Common myeloid progenitor, CD34-positive (primary cell): ENCODE data around the gene AGBL1.

Experiments used
- CTCF ChIA-PET: fragments of 350-600 bp; sonication (Branson Sonifier 250); formaldehyde crosslinking; loops from one replicate; lab custom pipeline; 2021; ENCODE audit warnings: antibody characterized with exemption; lab: Charles Lee
- POLR2A ChIA-PET: fragments of 350-600 bp; sonication (Branson Sonifier 250); formaldehyde crosslinking; loops from one replicate; lab custom pipeline; 2021; ENCODE audit warnings: antibody characterized with exemption; lab: Charles Lee
- DNase-seq, 3 donors: peaks; one replicate each; pipeline versions ENCODE4 v3.0.0 to v3.0.0-alpha.2; 2013
- H3K27ac ChIP-seq, 2 experiments: 1 replicate in 1 of 2; 2 replicates in 1 of 2; pipeline ENCODE4 v1.7.0; 2013; ENCODE audit warnings: inconsistent platforms in 2 of 2, low read length in 2 of 2, mild to moderate bottlenecking in 2 of 2, low read depth in 1 of 2, moderate library complexity in 1 of 2; ENCODE audit not compliant: severe bottlenecking in 2 of 2, insufficient read depth in 1 of 2, poor library complexity in 1 of 2
- H3K27me3 ChIP-seq, 5 experiments: replicated peaks in 2 of 5; 1 replicate in 3 of 5; 2 replicates in 2 of 5; pipeline versions ENCODE4 v1.6.1 to v1.7.0; 2013; ENCODE audit warnings: low read length in 4 of 5, mild to moderate bottlenecking in 2 of 5, moderate library complexity in 2 of 5, inconsistent platforms in 1 of 5; ENCODE audit not compliant: insufficient read depth in 5 of 5, control insufficient read depth in 4 of 5
- H3K36me3 ChIP-seq, 4 experiments: 1 replicate in 2 of 4; 2 replicates in 2 of 4; pipeline versions ENCODE4 v1.6.1 to v1.7.0; 2013; ENCODE audit warnings: low read length in 3 of 4, control low read depth in 1 of 4, mild to moderate bottlenecking in 1 of 4; ENCODE audit not compliant: control insufficient read depth in 4 of 4, insufficient read depth in 4 of 4
- H3K4me1 ChIP-seq, 4 experiments: 1 replicate in 3 of 4; 2 replicates in 1 of 4; pipeline versions ENCODE4 v1.6.1 to v1.7.1; 2013; ENCODE audit warnings: low read length in 3 of 4, mild to moderate bottlenecking in 3 of 4, control low read depth in 1 of 4, inconsistent platforms in 1 of 4, moderate library complexity in 1 of 4; ENCODE audit not compliant: control insufficient read depth in 4 of 4, insufficient read depth in 4 of 4; ENCODE audit errors: control extremely low read depth in 1 of 4
- H3K4me3 ChIP-seq, 7 experiments: 1 replicate in 4 of 7; 2 replicates in 3 of 7; pipeline versions ENCODE4 v1.5.1 to v1.7.0; 2013; ENCODE audit warnings: mild to moderate bottlenecking in 7 of 7, low read length in 6 of 7, moderate library complexity in 6 of 7, inconsistent platforms in 2 of 7, low read depth in 2 of 7, control low read depth in 1 of 7; ENCODE audit not compliant: insufficient read depth in 4 of 7, control insufficient read depth in 1 of 7; ENCODE audit errors: extremely low read depth in 1 of 7
- H3K9me3 ChIP-seq, 5 experiments: 1 replicate in 4 of 5; 2 replicates in 1 of 5; pipeline versions ENCODE4 v1.6.1 to v1.7.1; 2013; ENCODE audit warnings: low read length in 4 of 5, mild to moderate bottlenecking in 2 of 5, inconsistent platforms in 1 of 5, low read depth in 1 of 5, moderate library complexity in 1 of 5; ENCODE audit not compliant: control insufficient read depth in 4 of 5, insufficient read depth in 2 of 5; ENCODE audit errors: control extremely low read depth in 1 of 5
- WGBS: methylation state at CpG from one replicate; pipeline ENCODE4 v1.1.5; 2013; ENCODE audit not compliant: insufficient coverage; 5-methylcytosine and 5-hydroxymethylcytosine counted together

The AGBL1 gene

GRCh38 chr15:86284635-86285034, 205.0 kb downstream of the AGBL1 start:
- H3K4me3 ChIP-seq = no peak overlapping the region
- H3K27me3 ChIP-seq = no peaks in the 10 kb centered on the region
- CTCF ChIA-PET = no interaction called here
- POLR2A ChIA-PET = no interaction called here
- H3K4me1 ChIP-seq = no peaks in the 10 kb centered on the region
- no peaks in the 10 kb centered on the region for H3K36me3 ChIP-seq
- H3K27ac ChIP-seq = no peak overlapping the region
- no peak for DNase-seq
- H3K9me3 ChIP-seq = no peaks in the 10 kb centered on the region

- Histone ChIP-seq H3K27me3 (no peaks in the 10 kb centered on the region), H3K4me3 (no peak overlapping the region), H3K9me3 (no peaks in the 10 kb centered on the region), H3K27ac (no peak overlapping the region), H3K4me1 (no peaks in the 10 kb centered on the region), H3K36me3 (no peaks in the 10 kb centered on the region)
- POLR2A ChIA-PET = no interaction called here
- no CpG with 5 or more reads among the region's 1 CpG for WGBS
- no peak for DNase-seq
- CTCF ChIA-PET = no interaction called here
These were observed 215.8 kb downstream of the AGBL1 start for GRCh38 chr15:86295511-86295910.

- POLR2A ChIA-PET = no interaction called here
- Histone ChIP-seq H3K27ac (no peak overlapping the region), H3K9me3 (no peaks in the 10 kb centered on the region), H3K36me3 (no peaks in the 10 kb centered on the region), H3K27me3 (no peaks in the 10 kb centered on the region), H3K4me1 (no peaks in the 10 kb centered on the region), H3K4me3 (no peak overlapping the region)
- 86% methylated on average over 1 of the region's 2 CpGs for WGBS
- no peak for DNase-seq
- CTCF ChIA-PET = no interaction called here
These were observed 217.1 kb downstream of the AGBL1 start for GRCh38 chr15:86296769-86297168.

GRCh38 chr15:86300390-86301125, 220.9 kb downstream of the AGBL1 start:
- Histone ChIP-seq H3K27ac (no peak overlapping the region), H3K4me3 (no peak overlapping the region), H3K36me3 (no peaks in the 10 kb centered on the region), H3K27me3 (no peaks in the 10 kb centered on the region), H3K9me3 (no peaks in the 10 kb centered on the region), H3K4me1 (no peaks in the 10 kb centered on the region)
- ChIA-PET CTCF (no interaction called here), POLR2A (no interaction called here)
- WGBS = 17% methylated on average over 1 of the region's 4 CpGs
- DNase-seq = no peak

- no peak for DNase-seq
- POLR2A ChIA-PET = no interaction called here
- Histone ChIP-seq H3K4me3 (no peak overlapping the region), H3K27me3 (peaks cover 0 to 2% (median 0%) of the 10 kb centered on the region in 5 experiments), H3K4me1 (no peaks in the 10 kb centered on the region), H3K9me3 (no peaks in the 10 kb centered on the region), H3K36me3 (no peaks in the 10 kb centered on the region), H3K27ac (no peak overlapping the region)
- CTCF ChIA-PET = no interaction called here
- WGBS = 86% methylated on average over 8 of the region's 9 CpGs
These were observed 232.1 kb downstream of the AGBL1 start for GRCh38 chr15:86311568-86312280.

- no peak overlapping the region for H3K4me3 ChIP-seq
These were observed 232.8 kb downstream of the AGBL1 start for GRCh38 chr15:86312486-86312885.

GRCh38 chr15:86316216-86316615, 236.5 kb downstream of the AGBL1 start:
- Histone ChIP-seq H3K27me3 (peaks cover 0 to 2% (median 0%) of the 10 kb centered on the region in 5 experiments), H3K4me1 (no peaks in the 10 kb centered on the region), H3K9me3 (no peaks in the 10 kb centered on the region), H3K27ac (no peak overlapping the region), H3K36me3 (no peaks in the 10 kb centered on the region), H3K4me3 (no peak overlapping the region)
- WGBS = 20% methylated on average over 1 of the region's 8 CpGs
- ChIA-PET POLR2A (no interaction called here), CTCF (no interaction called here)
- DNase-seq = no peak

More at GRCh38 chr15:86312486-86312885, 232.8 kb downstream of the AGBL1 start:
- H3K9me3 ChIP-seq = no peaks in the 10 kb centered on the region
- no peak overlapping the region for H3K27ac ChIP-seq
- no peak for DNase-seq
- WGBS = 85% methylated on average over 3 of the region's 4 CpGs
- H3K4me1 ChIP-seq = no peaks in the 10 kb centered on the region
- peaks cover 0 to 2% (median 0%) of the 10 kb centered on the region in 5 experiments for H3K27me3 ChIP-seq
- POLR2A ChIA-PET = no interaction called here
- CTCF ChIA-PET = no interaction called here
- H3K36me3 ChIP-seq = no peaks in the 10 kb centered on the region
